NOMO-1 treated with DMSO at 0.1 percent for 48 hours (cell line): ENCODE measurements around the gene TPBG.
"Not testable (repeated sequence)": the region's sequence is repeated elsewhere in the genome, so short reads cannot be mapped to it uniquely, and the experiment has no call there.

ENCODE experiments used
- DNase-seq: peaks from one replicate; lab custom pipeline; 2025; ENCODE audit not compliant: unreplicated experiment; lab: John Stamatoyannopoulos, UW

TPBG gene

DNA sequence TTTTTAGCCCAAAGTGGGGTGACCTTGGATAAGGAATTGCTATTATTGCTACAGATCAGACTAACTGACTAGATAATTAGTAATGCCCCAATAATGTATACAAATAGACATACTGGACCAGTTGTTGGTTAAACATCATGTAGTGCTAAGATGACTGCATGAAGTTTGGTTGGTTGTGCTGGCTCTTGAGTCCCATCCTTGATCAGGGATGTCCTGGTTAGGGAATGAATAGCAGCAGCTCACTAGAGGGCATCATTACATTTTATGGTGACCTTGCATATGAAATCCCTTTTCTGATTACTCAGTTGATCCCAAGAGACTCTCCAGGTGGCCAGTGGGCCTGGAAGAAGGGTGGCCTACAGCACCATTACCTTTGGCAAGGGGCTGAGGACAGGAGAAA lies 10.9 kb downstream of the TPBG start:
- no peak for DNase-seq

DNA sequence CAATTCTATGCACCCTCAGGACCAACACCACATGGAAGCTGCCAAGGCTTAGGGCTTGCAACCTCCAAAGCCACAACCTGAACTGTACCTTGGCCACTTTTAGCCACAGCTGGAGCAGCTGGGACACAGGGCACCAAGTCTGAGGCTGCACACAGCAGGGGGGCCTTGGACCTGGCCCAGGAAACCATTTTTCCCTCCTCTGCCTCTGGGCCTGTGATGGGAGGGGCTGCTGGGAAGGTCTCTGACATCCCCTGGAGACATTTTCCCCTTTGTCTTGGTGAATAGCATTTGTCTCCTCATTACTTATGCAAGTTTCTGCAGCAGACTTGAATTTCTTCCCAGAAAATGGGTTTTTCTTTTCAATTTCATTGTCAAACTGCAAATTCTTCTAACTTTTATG lies 13.0 kb downstream of the TPBG start:
- DNase-seq: no peak

DNA sequence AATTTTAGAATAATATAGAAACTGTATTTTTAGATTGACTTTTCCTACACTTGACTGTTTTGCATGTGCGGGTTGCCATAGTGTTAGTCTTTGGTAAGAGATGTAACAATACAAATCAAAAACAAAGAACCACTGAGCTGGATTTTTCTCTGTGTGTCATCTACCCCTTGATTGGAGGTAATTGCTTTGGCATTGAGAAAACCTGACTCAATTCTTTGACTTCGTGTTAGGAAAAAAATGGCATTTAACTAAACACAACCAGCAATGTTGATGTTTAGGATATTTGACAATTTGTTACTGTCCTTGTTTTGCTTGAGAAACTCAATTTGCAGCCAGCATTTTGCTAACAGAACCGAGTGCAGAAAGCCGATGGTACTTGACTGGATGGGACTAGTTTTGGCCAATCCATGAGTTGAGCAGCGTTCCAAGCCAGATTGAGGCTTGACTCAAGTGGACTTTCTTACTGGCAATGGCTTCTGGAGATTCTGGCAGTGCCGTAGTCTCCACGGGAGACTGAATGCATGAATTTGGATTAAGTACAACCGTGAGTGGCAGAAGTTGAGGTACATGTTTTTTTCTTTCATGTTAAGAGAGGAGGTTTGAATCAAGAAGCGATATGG lies 17.1 kb downstream of the TPBG start:
- no peak for DNase-seq

DNA sequence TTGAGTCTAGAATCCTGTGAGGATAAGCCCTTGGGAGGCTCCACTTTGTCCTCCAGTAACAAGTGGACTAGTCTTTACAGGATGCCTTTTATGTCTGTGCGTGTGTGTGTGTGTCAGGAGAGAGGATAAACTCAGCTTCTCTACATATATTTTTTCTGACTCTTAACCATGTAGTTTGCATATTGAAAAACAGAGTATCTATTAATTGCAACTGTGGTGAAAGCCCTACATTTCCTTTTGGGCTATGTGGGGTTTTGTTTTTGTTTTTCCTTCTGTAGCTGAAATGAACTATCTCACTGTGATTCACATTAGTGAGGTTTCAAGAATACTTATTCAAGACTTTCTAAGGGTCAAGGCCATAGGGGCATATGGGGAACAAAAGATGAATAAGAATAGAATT lies 17.7 kb downstream of the TPBG start:
- DNase-seq: no peak

DNA sequence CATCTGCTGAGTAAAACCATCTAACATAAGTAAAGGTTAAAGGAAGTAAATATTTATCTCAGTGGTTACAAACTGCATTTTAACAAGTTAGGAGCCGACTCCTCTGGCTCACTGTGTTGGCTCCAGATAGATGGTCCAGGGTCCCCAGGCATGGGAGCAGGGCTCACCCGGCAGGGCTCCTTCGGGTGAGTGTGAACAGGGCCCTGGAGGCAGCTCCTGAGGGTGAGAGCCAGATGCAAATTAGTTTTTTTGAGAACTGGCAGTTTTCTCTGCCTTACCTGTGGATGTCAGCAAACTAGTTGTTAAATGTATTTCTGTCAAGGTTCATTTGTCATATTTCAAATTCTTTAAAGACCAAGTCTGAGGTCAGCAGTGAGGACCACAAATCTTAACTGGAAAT lies 21.5 kb downstream of the TPBG start:
- no peak for DNase-seq

DNA sequence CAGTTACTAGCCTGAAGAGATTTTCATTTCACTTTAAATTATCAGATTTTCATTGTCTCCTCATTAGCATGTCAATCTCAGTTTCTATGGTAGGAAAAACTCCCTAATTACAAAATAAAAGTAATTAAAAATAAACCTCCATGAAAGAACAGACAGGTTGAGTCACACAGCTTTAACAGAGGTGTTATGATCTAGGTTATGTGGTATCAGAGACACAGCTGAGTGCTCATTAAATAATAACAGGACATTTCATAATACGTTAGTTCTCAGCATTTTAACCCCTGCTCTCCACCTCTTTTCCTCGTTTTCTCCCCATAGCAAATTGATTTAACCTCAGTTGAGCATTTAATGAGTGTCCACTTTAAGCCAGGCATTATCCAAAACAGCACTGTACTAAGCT lies 21.9 kb downstream of the TPBG start:
- no peak for DNase-seq

DNA sequence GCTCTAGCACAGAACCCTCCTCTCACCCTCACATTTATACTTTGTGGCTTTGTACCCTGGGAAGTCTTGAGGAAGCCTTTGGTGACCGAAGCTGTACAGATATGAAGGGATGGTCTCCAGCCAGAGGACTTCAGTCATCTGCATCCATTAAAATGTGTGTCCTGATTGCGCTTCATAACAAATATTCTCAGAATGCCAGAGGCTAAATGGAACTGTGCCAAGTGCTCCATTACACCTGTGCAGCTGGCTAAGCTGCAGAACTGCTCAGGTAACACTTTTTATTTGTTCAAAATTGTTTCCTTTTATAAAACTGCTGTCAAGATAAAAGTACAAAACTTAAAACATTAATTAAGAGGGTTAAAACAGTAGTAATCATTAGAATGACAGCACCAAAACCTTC lies 22.3 kb downstream of the TPBG start:
- DNase-seq: no peak

DNA sequence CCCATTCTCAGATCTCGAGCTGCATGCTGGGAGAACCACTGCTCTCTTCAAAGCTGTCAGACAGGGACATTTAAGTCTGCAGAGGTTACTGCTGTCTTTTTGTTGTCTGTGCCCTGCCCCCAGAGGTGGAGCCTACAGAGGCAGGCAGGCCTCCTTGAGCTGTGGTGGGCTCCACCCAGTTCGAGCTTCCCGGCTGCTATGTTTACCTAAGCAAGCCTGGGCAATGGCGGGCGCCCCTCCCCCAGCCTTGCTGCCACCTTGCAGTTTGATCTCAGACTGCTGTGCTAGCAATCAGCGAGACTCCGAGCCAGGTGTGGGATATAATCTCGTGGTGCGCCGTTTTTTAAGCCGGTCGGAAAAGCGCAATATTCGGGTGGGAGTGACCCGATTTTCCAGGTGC lies 31.2 kb downstream of the TPBG start:
- not testable (repeated sequence) for DNase-seq

DNA sequence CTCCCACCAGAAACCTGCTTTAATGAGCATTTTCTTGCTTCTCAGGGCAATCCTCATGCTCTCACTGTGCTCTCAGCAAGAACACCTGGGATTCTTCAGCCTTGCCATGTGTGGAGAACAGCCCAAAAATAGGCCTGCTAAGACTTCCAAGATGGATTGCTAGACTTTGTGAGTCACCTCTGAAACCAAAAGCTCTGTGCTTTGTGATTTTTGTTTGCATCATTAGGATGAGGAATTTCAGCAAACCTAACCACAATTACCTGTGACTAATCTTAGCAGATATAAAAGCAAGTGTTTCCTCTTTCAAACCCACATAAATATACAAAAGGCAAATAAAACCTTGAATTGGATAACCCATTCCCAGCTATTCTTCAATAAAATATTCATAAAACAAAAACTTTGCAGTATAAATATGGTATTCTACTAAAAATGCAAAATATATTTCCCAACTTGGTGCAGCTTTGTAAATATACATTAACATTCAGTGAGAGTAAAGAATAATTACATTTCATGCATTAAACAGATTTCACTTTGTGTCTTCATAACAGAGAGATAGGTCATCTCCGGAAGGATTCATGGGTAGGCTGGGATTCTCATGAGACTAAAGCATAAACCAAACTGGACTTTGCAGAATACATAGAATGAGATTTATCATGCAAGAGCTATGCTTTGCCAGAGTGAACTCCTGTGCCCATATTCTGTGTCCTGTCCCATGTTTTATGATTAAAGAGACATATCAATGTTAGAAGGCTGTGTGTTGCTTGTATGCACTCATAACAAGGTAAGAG lies 33.5 kb downstream of the TPBG start:
- peak; percentile 40 for DNase-seq

DNA sequence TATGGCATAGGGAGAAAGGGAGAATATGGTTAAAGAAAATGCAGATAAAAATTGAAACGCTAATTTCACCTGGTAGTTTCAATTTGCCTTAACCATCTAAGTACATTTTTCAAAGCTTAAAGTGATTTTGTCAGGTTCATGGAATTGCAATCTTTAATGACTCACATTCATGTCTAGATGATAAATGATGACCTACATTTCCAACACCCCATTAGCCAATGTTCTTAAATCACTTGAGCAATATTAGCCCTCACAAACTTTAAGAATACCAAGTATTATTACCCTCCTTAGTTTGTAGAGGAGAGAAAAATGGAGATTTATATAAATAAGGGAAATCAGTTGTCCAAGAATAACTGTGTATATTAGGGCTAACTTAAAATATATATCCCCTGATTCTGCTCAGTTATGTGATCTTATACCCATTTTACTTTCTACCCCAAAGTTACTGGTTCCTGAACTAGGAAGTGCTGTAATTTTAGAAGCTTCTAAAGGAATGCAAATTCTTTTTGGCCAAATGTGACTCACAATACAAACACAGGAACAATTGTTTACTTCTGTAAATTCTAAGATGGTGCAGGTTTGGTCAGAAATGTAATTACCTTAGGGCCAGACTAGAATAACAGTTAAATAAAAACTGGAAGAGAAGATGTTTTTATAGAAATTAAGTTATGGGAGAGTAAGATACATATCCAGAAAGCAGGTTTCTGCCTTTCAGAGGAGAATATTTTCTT lies 34.5 kb downstream of the TPBG start:
- peak; percentile 12 for DNase-seq

DNA sequence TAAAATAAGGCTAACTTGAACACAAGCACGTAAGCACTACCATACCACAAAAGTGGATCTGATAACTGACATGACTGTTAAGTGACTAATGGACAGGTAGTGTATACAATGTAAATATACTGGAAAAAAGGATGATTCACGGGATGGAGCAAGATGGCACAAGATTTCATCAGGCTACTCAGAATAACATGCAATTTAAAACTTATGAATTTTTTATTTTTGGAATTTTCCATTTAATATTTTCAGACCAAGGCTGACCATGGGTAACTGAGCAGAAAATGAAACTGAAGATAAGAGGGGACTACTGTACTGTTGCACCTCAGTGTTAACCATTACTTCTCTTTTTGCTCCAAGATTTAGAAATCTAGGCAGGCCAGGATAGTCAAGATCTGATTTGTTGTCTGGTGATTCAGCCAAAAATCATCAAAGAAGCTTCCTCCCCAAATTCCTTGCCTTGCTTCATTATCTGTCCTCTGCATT lies 45.4 kb downstream of the TPBG start:
- no peak for DNase-seq

DNA sequence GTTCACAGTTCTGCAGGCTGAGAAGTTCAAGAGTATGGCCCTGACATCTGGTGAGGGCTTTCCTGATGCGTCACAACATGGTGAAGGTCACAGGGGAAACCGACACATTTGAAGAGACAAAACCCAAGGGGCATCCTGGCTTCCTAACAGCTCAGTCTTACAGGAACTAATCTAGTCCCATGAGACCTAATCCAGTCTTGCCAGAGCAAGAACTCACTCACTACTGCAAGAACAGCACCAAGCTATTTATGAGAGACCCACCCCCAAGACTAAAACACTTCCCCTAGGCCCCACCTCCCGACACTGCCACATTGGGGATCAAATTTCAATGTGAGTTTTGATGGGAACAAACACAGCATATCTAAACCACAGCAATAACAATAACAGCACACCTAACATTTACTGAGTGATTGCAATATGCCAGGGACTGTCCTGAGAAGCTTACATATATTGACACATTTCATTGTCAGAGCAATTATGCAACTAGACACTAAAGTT lies 46.6 kb downstream of the TPBG start:
- DNase-seq: no peak

DNA sequence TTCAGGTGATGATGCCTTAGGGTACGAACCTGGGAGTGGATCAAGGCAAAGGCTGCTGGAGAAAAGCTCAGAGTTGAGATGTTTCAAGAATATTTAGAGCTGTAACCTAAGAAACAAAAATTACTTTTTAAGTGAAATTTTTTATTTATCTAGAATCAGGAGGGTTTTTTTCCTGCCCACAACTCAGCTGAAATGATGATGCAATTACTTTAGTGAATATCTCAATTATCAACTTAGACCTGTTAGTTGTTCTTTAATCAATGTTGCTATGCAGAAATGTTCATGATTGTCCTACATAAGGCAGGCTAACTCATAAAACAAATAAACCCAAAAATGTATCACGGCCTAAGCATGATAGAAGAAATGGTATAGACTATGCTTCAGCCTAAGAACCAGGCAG lies 50.3 kb downstream of the TPBG start:
- DNase-seq: no peak

DNA sequence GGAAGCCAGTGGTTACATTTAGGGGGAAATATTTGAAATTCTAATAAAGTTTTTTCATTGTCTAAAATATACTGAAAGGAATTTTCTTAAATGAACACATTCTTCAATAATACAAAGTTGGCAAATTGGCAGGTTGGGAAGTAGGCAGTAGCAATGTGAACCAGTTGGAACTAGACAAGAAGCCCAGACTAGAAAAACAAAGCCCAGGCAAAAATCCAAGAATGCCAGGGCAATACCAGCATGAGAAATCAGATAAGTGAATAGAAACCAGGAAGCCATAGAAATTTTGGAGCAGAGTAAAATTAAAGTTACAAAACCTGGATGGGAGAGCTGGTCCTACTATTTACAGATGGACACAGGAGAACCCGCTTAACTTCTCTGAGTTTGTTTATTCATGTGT lies 52.2 kb downstream of the TPBG start:
- DNase-seq: no peak

DNA sequence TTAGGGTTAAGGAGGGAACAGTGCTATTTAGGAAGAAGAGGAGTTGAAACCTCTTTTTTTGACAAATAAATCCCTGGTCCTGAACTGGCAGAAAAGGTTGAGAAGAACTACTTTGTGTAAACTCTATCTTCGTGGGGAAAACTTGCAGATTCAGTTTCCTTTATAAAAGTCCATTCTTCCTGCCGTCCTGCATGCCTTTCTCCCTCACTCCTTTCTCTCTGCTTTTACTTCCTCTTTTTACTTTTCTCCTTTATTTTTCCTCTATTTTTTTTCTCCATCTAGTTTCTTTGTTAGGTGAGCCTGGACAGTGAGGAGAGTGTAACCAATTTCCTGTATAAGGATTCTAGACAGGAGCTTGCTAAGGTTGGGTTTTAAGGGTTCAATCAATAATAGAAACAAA lies 52.7 kb downstream of the TPBG start:
- DNase-seq: no peak
